ENCODE results near the gene JADE2. TPM values are rescaled to one million over a fixed set of nuclear protein-coding genes. Genes with fewer than 3 reads are reported as not detected.

Gene JADE2
- total and polyA plus RNA-seq, 2 of the 8 experiments (the other 6 are each of a cell fraction or from before 2014, with no cell fraction given): 19.2 to 55.8 TPM

GRCh38 chr5:134585966-134586365 is 60.5 kb downstream of the JADE2 start (continued):
- TF ChIP-seq RXRA (IDR thresholded peaks at IDR 0.05; ENCODE audit: insufficient read depth, low read depth, low read length) (no peak), NANOG (IDR thresholded peaks at IDR 0.05; ENCODE audit: insufficient read depth, low read depth, low read length, poor library complexity, severe bottlenecking) (no peak), POLR2A (IDR thresholded peaks at IDR 0.05; ENCODE audit: control extremely low read depth in 1 of 2, low read depth in 2 of 2, low read length in 2 of 2) (no peak), NRF1 (IDR thresholded peaks at IDR 0.05; ENCODE audit: low read depth, low read length) (no peak)

Measured in H1 (cell line).